ENCODE measurements around the gene ST13.
A peak's percentile ranks its signal among the peaks of the same experiment; 100 is the strongest.
"Not testable (repeated sequence)": the region's sequence is repeated elsewhere in the genome, so short reads cannot be mapped to it uniquely, and the experiment has no call there.

Gene ST13

DNA sequence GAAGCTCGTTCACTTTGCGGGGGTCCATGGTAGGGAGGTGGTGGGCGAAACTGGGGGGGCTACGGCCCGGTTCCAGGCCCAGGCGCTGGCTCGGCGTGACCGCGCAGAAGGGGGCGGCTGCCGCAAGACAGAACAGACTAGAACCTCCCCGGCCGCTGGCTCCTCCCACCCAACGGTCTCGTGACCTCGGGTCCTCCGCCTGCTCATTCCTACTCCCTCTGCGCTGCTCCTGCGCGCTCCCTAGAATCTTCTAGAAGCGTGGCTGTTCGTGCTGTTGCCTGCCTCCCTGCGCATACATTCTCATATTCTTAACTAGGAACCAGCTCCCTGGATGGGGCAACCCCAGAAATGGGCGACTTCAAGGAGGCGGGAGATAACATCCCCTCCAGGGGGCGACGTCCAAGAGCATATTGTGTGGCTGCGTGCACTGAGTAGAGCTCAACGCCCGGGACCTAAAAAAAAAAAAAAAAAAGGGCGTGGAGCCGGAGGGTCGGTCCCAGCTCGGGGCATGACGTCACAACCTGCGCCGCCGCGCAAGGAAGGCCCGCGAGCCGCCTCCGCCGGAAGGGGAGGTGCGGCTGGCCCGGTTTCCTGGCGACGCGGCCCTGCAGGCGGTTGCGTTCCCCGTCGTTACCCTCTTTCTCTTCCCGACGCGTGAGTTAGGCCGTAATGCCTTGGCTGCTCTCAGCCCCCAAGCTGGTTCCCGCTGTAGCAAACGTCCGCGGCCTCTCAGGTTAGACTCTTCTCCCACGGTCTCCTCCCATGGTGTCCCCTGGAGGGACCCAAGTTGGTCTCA is at the start of gene ST13, which contains the start of gene XPNPEP3:
Gene ST13, minus strand, starts transcription at position 127 of the 796 bp plus-strand sequence. Its CDS starts 99 bp downstream, at position 28.
Gene XPNPEP3, plus strand, starts transcription at position 636 of the 796 bp plus-strand sequence. Its CDS starts 34 bp downstream, at position 670.
- DNase-seq = peak; percentile 94

DNA sequence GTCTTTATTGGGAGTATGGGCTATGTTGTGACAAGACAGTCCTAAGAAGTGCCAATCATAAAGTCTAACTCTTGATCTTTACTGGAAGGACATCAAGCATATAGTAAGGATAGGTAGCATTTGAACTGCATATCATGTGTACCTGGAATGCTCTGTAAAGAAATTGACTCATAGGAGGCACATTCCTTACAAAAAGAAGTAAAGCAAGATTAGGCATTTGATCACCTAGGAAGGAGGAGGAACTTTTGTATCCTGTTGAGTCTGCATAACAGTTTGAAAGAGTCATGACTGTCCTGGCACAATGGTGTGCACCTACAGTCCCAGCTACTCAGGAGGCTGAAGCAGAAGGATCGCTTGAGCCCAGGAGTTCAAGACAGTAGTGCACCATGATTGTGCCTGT is 47.7 kb upstream of the ST13 start:
- no peak for DNase-seq

DNA sequence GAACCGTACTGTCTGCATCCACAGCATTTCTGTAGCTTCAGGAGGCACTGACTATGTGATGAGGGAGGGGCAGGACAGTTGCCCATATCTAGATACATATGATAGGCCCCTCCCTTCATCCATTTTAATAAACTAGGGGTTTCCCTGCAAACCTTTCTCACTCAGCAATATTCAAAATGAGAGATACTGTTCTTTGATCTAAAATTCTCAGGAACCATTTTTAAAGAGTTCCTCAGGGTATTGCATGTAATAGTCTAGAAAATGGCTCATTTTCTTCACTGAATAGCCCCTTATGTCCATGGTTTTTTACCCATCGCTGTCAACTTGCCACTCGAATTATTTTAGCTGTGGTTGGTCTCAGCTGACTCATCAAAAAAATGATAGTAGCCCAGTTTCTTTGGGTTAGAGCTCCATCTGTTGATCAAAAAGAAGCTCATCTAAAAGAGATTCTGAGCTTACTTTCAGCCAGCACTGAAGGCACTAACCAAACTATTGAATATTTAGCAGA is 42.5 kb upstream of the ST13 start:
- no peak for DNase-seq

DNA sequence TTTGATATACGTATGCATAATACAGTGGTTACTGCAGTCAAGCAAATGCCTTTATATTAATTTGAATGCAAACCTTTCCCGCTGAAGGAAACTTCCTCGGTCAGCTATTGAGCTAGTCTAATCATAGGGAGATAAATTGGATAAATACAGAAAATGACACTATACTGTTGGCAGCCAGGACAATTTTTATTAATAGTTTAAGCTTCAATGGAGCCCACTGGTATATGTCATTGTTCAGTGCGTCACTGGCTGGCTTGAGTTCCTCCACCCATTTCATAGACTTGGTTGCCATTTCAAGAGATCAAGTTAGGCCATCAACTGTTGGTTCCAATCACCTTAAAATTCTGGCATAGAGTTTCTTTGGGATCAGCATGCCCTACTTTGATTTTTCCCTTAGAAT is 38.0 kb upstream of the ST13 start:
- no peak for DNase-seq

DNA sequence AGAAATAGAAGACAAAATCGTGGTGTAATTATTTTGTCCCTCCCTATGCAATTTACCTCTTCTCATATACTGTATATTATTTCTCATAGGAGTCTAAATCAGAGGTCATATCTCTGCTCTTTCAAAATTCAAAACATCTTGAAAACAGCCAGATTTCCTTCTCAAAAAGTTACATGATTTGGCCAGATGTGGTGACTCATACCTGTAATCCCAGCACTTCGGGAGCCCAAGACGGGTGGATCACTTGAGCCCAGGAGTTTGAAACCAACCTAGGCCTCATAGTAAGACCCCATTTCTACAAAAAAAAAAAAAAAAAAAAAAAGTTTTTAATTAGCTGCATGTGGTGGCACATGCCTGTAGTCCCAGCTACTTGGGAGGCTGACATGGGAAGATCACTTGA is 34.4 kb upstream of the ST13 start:
- DNase-seq = no peak

DNA sequence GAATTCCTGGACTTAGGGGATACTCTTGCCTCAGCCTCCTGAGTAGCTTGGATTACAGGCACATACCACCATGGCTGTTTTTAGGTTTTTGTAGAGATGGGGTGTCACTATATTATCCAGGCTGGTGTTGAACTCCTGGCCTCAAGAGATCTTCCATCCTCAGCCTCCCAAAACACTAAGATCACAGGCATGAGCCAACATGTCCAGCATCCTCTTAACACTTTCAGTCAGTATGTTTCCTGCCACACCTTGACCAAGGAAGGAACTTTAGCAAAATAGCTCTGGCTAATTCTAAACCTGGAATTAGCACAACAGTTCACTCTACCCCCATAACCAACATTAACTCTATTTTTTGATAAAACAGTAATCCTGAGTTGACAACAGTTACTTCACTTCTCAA is 32.7 kb upstream of the ST13 start:
- DNase-seq = no peak

DNA sequence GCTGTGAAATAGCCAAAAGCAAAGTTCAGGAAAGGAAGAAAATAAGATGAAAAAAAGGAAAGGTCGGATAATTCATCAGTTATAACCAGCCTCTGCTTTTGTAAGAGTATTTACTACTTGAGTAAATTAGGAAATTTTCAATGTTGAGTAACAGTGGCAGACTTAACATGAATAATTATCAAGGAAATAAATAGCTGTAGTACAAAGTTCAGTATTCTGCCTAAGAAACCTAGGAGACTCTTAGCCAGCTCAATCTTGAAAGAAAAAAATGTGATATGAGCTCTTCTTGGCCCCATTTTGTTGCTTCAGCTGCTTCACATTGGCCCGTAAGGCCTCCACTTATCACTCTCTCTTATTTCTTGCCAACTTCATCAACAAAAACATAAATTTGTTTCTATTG is 22.5 kb upstream of the ST13 start:
- no peak for DNase-seq

DNA sequence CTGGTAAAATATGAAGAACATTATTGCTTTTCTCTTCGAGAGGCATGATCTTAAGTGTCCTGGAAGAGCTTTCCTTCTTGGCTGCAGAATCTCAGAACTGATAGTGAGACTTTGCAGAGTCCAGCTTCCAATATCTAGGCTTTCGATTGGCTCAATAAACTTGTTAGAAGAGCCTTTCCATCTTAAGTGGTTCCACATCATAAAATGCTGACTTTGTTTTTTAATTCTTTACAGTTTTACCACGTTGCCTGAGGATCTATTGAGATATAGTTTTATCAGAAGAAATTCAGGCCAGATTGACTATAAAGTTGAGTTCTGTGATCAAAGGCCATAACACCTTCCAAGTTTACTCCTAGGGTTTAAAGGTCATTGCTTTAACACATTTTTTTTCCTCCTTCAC is 21.0 kb upstream of the ST13 start:
- DNase-seq = no peak

DNA sequence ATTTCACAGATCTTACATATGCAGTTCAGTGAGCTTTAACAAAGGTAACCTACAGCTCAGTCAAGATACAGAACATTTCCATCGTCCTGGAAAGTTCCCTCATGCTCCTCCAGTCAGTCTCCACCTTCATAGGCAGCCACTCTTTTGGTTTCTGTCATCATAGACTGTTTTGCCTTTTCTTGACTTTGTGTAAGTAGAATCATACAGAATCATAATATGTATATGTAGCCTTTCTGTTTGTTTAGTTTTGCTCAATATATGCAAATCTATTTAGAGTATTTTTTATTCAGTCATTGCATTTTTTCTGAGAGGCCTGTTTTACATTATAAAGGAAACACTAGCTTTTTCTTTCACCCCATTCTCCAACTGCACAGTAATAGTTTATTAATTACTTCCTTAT is 20.5 kb upstream of the ST13 start:
- DNase-seq = no peak

DNA sequence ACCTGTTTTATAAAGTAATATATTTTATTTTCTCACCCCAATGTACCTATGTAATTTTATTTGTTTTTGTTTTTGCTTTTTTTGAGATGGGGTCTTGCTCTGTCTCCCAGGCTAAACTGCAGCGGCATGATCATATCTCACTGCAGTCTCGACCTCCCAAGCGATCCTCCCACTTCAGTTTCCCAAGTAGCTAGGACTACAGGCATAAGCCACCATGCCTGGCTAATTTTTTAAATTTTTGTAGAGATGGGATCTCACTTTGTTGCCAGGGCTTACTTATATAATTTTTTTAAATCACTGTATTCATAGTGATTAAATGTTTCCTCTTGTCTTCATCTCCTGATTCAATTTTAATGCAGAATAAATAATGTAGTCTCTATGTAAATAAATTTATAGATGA is 18.7 kb upstream of the ST13 start:
- DNase-seq = no peak

DNA sequence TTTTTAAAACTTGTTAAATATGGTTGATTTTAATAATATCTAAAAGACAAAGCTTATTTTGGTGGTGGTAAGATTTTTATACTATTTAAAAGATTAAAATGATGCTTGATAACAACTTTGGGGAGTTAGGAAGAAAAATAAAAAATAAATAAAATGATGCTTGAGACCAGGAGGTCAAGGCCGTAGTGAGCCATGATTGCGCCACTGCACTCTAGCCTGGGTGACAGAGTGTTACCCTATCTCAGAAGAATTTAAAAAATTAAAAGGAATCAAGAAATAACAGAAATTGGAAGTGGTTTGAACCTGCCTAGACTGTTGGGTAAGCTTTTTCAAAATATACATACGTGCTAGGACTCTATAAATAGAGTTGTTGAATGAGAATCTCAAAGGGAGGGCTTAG is 17.6 kb upstream of the ST13 start:
- DNase-seq = no peak

DNA sequence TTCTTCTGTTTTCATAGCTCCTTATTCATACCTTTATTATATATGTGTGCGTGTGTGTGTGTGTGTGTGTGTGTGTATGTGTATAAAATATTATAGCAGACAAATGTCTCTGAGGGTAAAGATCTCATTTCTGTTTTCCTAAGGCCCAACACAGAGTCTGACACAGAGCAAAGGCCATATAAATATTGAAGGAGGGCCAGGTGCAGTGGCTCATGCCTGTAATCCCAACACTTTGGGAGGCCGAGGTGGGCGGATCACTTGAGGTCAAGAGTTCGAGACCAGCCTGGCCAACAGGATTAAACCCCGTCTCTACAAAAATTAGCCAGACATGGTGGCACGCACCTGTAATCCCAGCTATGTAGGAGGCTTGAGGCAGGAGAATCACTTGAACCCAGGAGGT is 11.9 kb upstream of the ST13 start:
- DNase-seq = not testable (repeated sequence)

DNA sequence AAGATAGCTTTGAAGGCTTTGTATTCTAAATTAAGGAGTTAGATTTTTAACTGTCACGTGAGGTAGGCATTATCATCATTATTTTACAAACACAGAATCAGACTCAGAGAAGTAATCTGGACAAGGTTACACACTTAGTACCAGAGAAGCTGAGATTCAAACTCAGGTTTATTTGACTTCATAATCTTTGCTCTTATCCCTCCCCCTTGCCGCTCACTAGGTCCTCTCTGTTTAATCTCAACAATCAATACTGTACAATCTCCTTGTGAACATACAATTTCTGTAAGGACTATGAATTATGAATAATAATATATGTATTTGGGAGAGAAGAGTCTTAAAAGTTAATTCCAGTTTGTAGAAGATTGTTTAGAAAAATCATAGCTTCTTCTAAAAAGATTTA is 10.7 kb upstream of the ST13 start:
- DNase-seq = no peak

DNA sequence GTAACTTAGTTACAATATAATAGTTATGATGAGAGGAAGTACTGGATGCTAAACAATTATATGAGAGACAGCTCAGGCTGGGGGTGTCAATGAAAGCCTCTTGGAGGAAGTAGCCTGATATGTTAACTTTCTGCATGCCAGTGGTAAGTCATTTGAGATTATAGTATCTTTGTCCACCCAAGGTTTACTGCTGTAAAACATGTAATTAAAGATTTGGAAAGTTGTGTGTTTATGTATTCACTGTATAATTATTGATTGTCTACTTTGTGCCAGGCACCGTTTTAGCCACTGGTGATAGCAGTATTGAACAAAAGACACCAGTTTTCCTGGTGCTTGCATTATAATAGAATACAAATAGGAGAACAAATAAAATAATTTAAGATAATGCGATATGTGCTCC is 6.1 kb upstream of the ST13 start:
- no peak for DNase-seq

DNA sequence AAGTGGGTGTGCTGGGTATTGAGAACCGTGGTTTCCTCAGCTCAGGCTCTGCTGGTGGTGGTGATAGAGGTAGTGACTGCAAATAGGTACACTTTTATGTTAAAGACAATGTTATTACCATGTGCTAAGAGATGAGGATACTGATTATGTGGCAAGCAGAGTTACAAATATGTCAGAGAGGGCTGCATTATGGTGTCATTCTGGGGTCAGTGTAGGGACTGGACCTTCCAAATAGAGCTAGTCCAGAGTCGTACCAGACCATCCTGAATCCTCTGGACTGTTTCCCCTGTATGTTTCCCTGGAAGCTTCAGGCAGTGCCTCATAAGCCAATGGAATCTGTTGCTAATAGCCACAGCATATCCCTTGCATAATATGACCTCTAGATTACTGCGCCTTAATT is 5.6 kb upstream of the ST13 start, which contains the start of gene DNAJB7:
Gene DNAJB7, minus strand, starts transcription at position 101 of the 400 bp plus-strand sequence. CDS start 119 bp downstream, outside the sequence.
- no peak for DNase-seq

DNA sequence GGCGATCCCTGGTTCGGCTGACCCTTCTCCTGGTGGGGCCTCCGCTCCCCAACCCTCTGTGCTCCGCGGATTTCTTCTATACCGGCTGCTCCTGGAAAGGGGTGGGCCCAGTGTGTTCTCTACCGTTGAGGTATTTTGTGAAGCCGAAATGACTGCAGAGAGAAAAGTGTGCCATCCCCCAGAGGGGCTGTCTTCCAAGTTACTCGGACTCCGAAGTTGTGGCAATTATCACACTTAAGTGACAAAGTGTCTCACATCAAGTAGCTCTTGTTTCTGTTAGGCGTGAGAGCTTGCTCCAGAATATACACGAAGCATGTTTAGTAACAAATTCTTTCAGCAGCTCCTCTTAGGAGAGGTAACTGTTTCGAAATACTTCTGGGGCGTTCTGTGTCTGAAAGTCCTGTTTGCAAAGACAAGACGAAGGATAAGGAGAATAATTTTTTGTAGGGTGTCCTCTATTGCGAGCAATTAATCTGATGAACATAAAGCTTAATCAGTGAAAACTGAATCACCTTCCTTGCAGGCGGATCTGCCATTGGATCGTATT is 943 bp upstream of the ST13 start:
- DNase-seq = no peak

DNA sequence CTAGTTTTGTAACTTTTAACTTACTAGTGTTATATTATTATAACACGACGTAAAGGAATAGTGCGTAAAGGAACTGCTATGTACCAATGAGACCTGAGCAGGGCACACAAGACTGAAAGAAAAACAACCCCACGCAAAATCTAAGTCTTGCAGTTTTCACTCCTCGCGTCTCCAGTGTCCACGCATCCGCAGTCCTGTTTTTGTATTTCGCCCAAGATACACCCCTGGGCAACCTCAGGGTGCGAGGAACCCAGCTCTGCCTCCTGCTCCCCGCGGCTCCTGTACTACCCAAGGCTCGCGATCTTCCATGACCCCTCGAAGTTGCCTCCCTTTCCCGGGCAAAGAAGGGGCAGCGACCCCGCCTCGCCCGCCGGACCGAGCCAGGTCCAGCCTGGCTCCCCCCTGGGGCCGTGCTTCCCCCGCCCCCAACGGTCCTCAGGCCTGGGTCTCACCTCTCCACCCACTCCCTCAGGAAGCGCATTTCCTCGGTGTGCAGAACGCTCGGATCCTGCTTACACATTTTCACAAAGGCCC is 393 bp downstream of the ST13 start:
- DNase-seq = no peak

DNA sequence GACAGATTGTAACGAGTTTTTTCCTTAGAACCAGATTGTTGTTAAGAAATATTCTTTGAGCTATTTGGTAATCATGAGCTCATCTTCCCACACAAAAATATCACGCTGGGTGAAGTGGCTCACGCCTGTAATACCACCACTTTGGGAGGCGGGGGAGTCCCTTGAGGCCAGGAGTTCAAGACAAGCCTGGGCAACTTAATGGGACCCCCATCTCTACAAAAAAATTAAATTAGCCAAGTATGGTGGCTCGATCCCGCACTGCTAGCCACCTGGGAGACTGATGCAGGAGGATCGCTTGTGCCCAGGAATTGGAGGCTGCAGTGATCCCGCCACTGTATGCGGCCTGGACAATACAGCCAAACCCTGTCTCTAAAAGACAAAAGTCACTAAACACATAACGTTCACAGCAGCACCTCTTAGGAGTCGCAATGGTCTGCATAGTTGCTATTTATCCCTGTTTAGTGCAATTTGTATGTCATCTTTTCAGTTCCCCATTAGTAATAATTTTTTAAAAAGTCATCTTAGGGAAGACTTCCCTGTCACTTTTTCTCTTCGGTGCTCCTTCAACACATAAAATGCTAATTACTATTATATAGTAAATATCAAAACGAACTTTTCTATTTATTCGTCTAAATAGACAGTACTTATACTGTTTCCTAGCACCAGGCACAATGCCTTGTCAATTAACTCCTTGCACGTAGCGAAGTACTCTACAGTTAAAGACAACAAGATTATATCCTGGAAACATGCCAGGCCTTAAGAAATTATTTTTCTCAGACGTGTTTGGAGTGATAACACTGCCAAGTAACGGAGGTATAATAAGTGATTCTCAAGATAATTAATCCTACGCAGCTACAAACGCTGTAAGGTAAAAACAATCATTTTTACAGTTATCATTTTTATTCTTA is 1.1 kb downstream of the ST13 start:
- DNase-seq = no peak

DNA sequence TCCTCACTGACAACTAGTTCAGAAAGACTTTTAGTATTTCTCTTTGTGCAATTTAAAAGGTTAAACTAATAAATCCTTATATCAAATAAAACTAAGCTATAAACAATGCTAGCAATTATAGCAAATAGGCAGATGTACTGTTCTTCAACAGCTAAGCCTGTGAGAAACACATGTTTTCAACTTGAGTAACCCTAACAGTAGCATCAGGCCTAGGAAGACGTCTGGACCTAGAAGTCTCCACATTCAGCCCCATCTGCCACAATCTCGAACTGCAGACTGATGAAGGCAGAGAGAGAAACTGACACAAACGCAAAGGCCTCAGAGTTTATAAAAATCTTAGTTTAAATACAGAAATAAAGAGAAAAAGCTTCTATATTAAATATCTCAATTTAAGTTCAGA is 2.5 kb downstream of the ST13 start:
- DNase-seq = no peak

DNA sequence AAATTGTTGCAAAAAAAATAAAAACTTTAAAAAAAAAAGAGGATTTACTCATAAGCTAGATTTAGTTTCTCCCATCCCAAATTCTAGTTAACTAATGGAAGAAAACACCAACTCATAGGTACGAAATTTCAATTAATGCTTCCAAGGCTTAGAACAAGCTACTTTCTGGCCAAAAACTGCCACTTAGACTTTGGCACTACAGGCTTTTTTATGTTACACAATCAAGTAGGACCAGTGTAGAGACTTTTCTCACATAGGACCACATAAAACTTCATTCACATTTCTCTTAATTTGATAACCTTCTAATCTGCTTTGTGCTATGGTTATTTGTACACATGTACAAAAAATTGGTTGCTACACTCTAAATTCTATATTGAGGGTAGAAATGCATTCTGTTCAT is 3.1 kb downstream of the ST13 start:
- no peak for DNase-seq

DNA sequence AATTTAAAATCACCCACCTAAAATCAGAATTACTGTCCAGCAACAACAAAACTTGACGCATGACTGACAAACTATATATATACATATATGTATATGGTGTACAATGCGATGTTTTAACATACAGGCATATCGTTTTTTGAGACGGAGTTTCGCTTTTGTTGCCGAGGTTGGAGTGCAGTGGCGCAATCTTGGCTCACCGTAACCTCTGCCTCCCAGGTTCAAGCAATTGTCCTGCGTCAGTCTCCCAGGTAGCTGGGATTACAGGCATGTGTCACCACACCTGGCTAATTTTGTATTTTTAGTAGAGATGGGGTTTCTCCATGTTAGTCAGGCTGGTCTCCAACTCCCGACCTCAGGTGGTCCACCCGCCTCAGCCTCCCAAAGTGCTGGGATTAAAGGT is 10.6 kb downstream of the ST13 start:
- not testable (repeated sequence) for DNase-seq

DNA sequence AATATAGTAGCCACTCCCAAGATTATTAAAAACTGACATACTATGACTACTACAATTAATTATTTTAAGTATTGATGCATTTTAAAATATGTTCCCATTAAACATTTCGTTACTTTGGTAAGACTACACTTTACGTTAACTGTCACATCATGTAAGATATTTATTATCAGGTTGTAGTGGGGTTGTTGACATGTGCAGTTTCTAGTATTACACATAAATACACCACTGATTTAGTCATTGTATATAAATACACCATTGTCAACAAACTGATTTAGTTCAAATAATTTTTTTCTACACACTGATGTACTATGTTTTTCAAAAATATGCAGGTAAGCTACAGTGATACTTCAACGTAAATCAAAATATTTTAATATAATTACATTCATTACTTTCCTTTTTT is 11.5 kb downstream of the ST13 start:
- no peak for DNase-seq

DNA sequence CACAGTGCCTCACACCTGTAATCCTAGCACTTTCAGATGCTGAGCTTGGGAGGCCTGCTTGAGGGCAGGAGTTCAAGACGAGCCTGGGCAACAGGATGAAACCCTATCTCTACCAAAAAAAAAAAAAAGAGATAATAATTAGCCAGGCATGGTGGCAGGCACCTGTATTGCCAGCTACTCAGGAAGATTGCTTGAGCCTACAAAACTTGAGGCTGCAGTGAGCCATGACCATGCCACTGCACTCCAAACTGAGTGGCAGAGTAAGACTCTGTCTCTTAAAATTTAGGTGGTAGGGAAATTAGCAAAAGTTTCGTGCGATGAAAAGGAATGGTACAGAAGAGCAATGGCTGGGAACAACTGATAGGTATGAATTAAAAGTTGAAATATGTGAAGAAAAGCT is 18.0 kb downstream of the ST13 start:
- no peak for DNase-seq
